T-helper 1 cell treated with Interleukin-12 subunit alpha and Interleukin-12 subunit beta and Interleukin-4 antibody, amounts not matched to agents 30 μg/mL and 1 μg/mL, for 36 hours (primary cell): ENCODE measurements around the gene DNAI2.

Experiments used
- H3K27ac Mint-ChIP-seq: one replicate; pipeline ENCODE4 v1.8.0; 2021; ENCODE audit warnings: mild to moderate bottlenecking, mixed read lengths
- H3K27me3 Mint-ChIP-seq: one replicate; pipeline ENCODE4 v1.8.0; 2021; ENCODE audit warnings: low read depth, mixed read lengths
- H3K36me3 Mint-ChIP-seq: one replicate; pipeline ENCODE4 v1.8.0; 2021; ENCODE audit warnings: low read depth, mixed read lengths
- H3K4me1 Mint-ChIP-seq: one replicate; pipeline ENCODE4 v1.8.0; 2021; ENCODE audit warnings: low read depth, mixed read lengths
- H3K4me3 Mint-ChIP-seq: one replicate; pipeline ENCODE4 v1.8.0; 2021; ENCODE audit warnings: mild to moderate bottlenecking, moderate library complexity, mixed read lengths
- H3K9me3 Mint-ChIP-seq: one replicate; pipeline ENCODE4 v1.8.0; 2021; ENCODE audit warnings: mixed read lengths

DNAI2 gene

GRCh38 chr17:74295625-74296547 is 21.9 kb downstream of the DNAI2 start:
- H3K9me3 Mint-ChIP-seq: no peaks in the 10 kb centered on the region
- H3K27ac Mint-ChIP-seq: no peak overlapping the region
- no peak overlapping the region for H3K4me3 Mint-ChIP-seq
- H3K27me3 Mint-ChIP-seq: no peaks in the 10 kb centered on the region
- peaks cover 10% of the 10 kb centered on the region for H3K4me1 Mint-ChIP-seq
- H3K36me3 Mint-ChIP-seq: peaks cover 1% of the 10 kb centered on the region

GRCh38 chr17:74296548-74296936 is 22.5 kb downstream of the DNAI2 start:
- Mint-ChIP-seq H3K9me3 (no peaks in the 10 kb centered on the region), H3K27me3 (no peaks in the 10 kb centered on the region), H3K4me3 (no peak overlapping the region), H3K4me1 (peaks cover 13% of the 10 kb centered on the region), H3K27ac (no peak overlapping the region), H3K36me3 (peaks cover 1% of the 10 kb centered on the region)

- Mint-ChIP-seq H3K27me3 (no peaks in the 10 kb centered on the region), H3K4me3 (no peak overlapping the region), H3K27ac (no peak overlapping the region), H3K9me3 (no peaks in the 10 kb centered on the region), H3K36me3 (peaks cover 1% of the 10 kb centered on the region), H3K4me1 (peaks cover 13% of the 10 kb centered on the region)
Measured at GRCh38 chr17:74297941-74298340, 23.9 kb downstream of the DNAI2 start.

GRCh38 chr17:74298778-74299177 is 24.7 kb downstream of the DNAI2 start:
- Mint-ChIP-seq H3K36me3 (peaks cover 1% of the 10 kb centered on the region), H3K27me3 (no peaks in the 10 kb centered on the region), H3K9me3 (no peaks in the 10 kb centered on the region), H3K4me1 (peaks cover 13% of the 10 kb centered on the region), H3K4me3 (no peak overlapping the region), H3K27ac (no peak overlapping the region)

- H3K4me1 Mint-ChIP-seq: peaks cover 13% of the 10 kb centered on the region
- H3K27ac Mint-ChIP-seq: no peak overlapping the region
- no peaks in the 10 kb centered on the region for H3K27me3 Mint-ChIP-seq
- H3K9me3 Mint-ChIP-seq: no peaks in the 10 kb centered on the region
- no peak overlapping the region for H3K4me3 Mint-ChIP-seq
- H3K36me3 Mint-ChIP-seq: peaks cover 1% of the 10 kb centered on the region
Measured at GRCh38 chr17:74299226-74300009, 25.4 kb downstream of the DNAI2 start.

- Mint-ChIP-seq H3K27me3 (peaks cover 10% of the 10 kb centered on the region), H3K27ac (no peak overlapping the region), H3K36me3 (peaks cover 2% of the 10 kb centered on the region), H3K9me3 (no peaks in the 10 kb centered on the region), H3K4me1 (peaks cover 10% of the 10 kb centered on the region), H3K4me3 (no peak overlapping the region)
Measured at GRCh38 chr17:74303305-74303704, 29.3 kb downstream of the DNAI2 start.

GRCh38 chr17:74304184-74304583 is 30.1 kb downstream of the DNAI2 start:
- Mint-ChIP-seq H3K4me1 (peaks cover 10% of the 10 kb centered on the region), H3K4me3 (no peak overlapping the region), H3K27me3 (peaks cover 14% of the 10 kb centered on the region), H3K36me3 (peaks cover 2% of the 10 kb centered on the region), H3K27ac (no peak overlapping the region), H3K9me3 (no peaks in the 10 kb centered on the region)

GRCh38 chr17:74305865-74306654 is 32.0 kb downstream of the DNAI2 start:
- Mint-ChIP-seq H3K36me3 (peaks cover 2% of the 10 kb centered on the region), H3K4me1 (peaks cover 10% of the 10 kb centered on the region), H3K27me3 (peaks cover 14% of the 10 kb centered on the region), H3K27ac (peak overlapping the region; percentile 1), H3K4me3 (no peak overlapping the region), H3K9me3 (no peaks in the 10 kb centered on the region)

GRCh38 chr17:74307984-74308773 is 34.1 kb downstream of the DNAI2 start:
- peaks cover 7% of the 10 kb centered on the region for H3K9me3 Mint-ChIP-seq
- H3K27me3 Mint-ChIP-seq: peaks cover 14% of the 10 kb centered on the region
- no peak overlapping the region for H3K4me3 Mint-ChIP-seq
- H3K27ac Mint-ChIP-seq: peak overlapping the region; percentile 18
- H3K4me1 Mint-ChIP-seq: peaks cover 7% of the 10 kb centered on the region
- H3K36me3 Mint-ChIP-seq: peaks cover 2% of the 10 kb centered on the region

GRCh38 chr17:74309902-74310301 is 35.9 kb downstream of the DNAI2 start:
- H3K9me3 Mint-ChIP-seq: peaks cover 12% of the 10 kb centered on the region
- H3K36me3 Mint-ChIP-seq: peaks cover 2% of the 10 kb centered on the region
- no peak overlapping the region for H3K27ac Mint-ChIP-seq
- H3K4me3 Mint-ChIP-seq: no peak overlapping the region
- H3K4me1 Mint-ChIP-seq: peaks cover 7% of the 10 kb centered on the region
- H3K27me3 Mint-ChIP-seq: peaks cover 14% of the 10 kb centered on the region

- no peak overlapping the region for H3K27ac Mint-ChIP-seq
- H3K4me1 Mint-ChIP-seq: no peaks in the 10 kb centered on the region
- no peak overlapping the region for H3K4me3 Mint-ChIP-seq
- H3K9me3 Mint-ChIP-seq: peaks cover 12% of the 10 kb centered on the region
- no peaks in the 10 kb centered on the region for H3K27me3 Mint-ChIP-seq
- H3K36me3 Mint-ChIP-seq: no peaks in the 10 kb centered on the region
Measured at GRCh38 chr17:74314877-74315276, 40.8 kb downstream of the DNAI2 start.

GRCh38 chr17:74316220-74316619 is 42.2 kb downstream of the DNAI2 start:
- H3K27ac Mint-ChIP-seq: no peak overlapping the region
- no peaks in the 10 kb centered on the region for H3K36me3 Mint-ChIP-seq
- peaks cover 12% of the 10 kb centered on the region for H3K9me3 Mint-ChIP-seq
- no peak overlapping the region for H3K4me3 Mint-ChIP-seq
- no peaks in the 10 kb centered on the region for H3K4me1 Mint-ChIP-seq
- H3K27me3 Mint-ChIP-seq: peaks cover 4% of the 10 kb centered on the region

GRCh38 chr17:74317071-74317470 is 43.0 kb downstream of the DNAI2 start:
- H3K27ac Mint-ChIP-seq: no peak overlapping the region
- H3K27me3 Mint-ChIP-seq: peaks cover 10% of the 10 kb centered on the region
- peaks cover 12% of the 10 kb centered on the region for H3K9me3 Mint-ChIP-seq
- H3K4me3 Mint-ChIP-seq: no peak overlapping the region
- no peaks in the 10 kb centered on the region for H3K36me3 Mint-ChIP-seq
- H3K4me1 Mint-ChIP-seq: no peaks in the 10 kb centered on the region

GRCh38 chr17:74318391-74318790 is 44.4 kb downstream of the DNAI2 start:
- Mint-ChIP-seq H3K27ac (no peak overlapping the region), H3K27me3 (peaks cover 19% of the 10 kb centered on the region), H3K4me1 (no peaks in the 10 kb centered on the region), H3K36me3 (no peaks in the 10 kb centered on the region), H3K9me3 (peaks cover 3% of the 10 kb centered on the region), H3K4me3 (no peak overlapping the region)
